WTC11 (cell line): ENCODE results near the gene METTL18. TPM values are rescaled to one million over a fixed set of nuclear protein-coding genes. Genes with fewer than 3 reads are reported as not detected.

Experiments used
- ATAC-seq: fragments of 200-7000 bp; cut with Tn5 transposase; 2 replicates; pipeline ENCODE4 v1.10.0; 2021; ENCODE audit warnings: mild to moderate bottlenecking, moderate library complexity
- Bru-seq: library from RNA; stranded (reverse); fragments of 400-500 nt; gene quantifications from one replicate; lab custom pipeline; 2021; lab: Mats Ljungman, UMichigan
- CTCF ChIA-PET: fragments of 300-600 bp; sonication (Branson Sonifier 250); formaldehyde crosslinking; loops from one replicate; lab custom pipeline; 2021; ENCODE audit warnings: antibody characterized with exemption; lab: Charles Lee
- POLR2A ChIA-PET: fragments of 350-600 bp; sonication (Branson Sonifier 250); formaldehyde crosslinking; loops from one replicate; lab custom pipeline; 2021; ENCODE audit warnings: antibody characterized with exemption; lab: Charles Lee
- DNase-seq: peaks from one replicate; pipeline ENCODE4 v3.0.0; 2021; ENCODE audit warnings: low spot score
- H3K27ac Mint-ChIP-seq: 2 replicates; pipeline ENCODE4 v1.8.0; 2021; ENCODE audit warnings: mixed read lengths
- H3K27me3 Mint-ChIP-seq: 2 replicates; pipeline ENCODE4 v1.8.0; 2021; ENCODE audit warnings: low read depth, mild to moderate bottlenecking, moderate library complexity, mixed read lengths
- H3K36me3 Mint-ChIP-seq: 2 replicates; pipeline ENCODE4 v1.8.0; 2021; ENCODE audit warnings: mixed read lengths
- H3K4me1 Mint-ChIP-seq: 2 replicates; pipeline ENCODE4 v1.8.0; 2022; ENCODE audit warnings: mixed read lengths
- H3K4me3 Mint-ChIP-seq: 2 replicates; pipeline ENCODE4 v1.8.0; 2021; ENCODE audit warnings: mild to moderate bottlenecking, moderate library complexity, mixed read lengths
- H3K9me3 Mint-ChIP-seq: 2 replicates; pipeline ENCODE4 v1.8.0; 2021; ENCODE audit warnings: mixed read lengths
- CREM ChIP-seq: sonication (generic); formaldehyde crosslinking; IDR thresholded peaks from 2 replicates; pipeline ENCODE4 v1.8.1; 2022; ENCODE audit warnings: mild to moderate bottlenecking, missing genetic modification reagents, moderate library complexity
- ETV6 ChIP-seq: sonication (generic); formaldehyde crosslinking; IDR thresholded peaks from 2 replicates; pipeline ENCODE4 v1.8.1; 2022; ENCODE audit warnings: mild to moderate bottlenecking, missing genetic modification reagents
- FOXK1 ChIP-seq: sonication (generic); formaldehyde crosslinking; IDR thresholded peaks from 2 replicates; pipeline ENCODE4 v1.8.0; 2022; ENCODE audit warnings: mild to moderate bottlenecking, moderate library complexity, missing genetic modification reagents
- GABPB1 ChIP-seq: sonication (generic); formaldehyde crosslinking; IDR thresholded peaks from 2 replicates; pipeline ENCODE4 v1.8.1; 2023; ENCODE audit warnings: mild to moderate bottlenecking, missing genetic modification reagents
- NFE2L1 ChIP-seq: sonication (generic); formaldehyde crosslinking; IDR thresholded peaks from 2 replicates; pipeline ENCODE4 v1.8.1; 2023; ENCODE audit warnings: missing genetic modification reagents
- NR2C2 ChIP-seq: sonication (generic); formaldehyde crosslinking; IDR thresholded peaks from 2 replicates; pipeline ENCODE4 v1.8.0; 2022; ENCODE audit warnings: mild to moderate bottlenecking, missing genetic modification reagents
- RELA ChIP-seq: sonication (generic); formaldehyde crosslinking; IDR thresholded peaks from 2 replicates; pipeline ENCODE4 v1.8.1; 2022; ENCODE audit warnings: missing genetic modification reagents, mild to moderate bottlenecking, borderline replicate concordance
- SOX15 ChIP-seq: fragments of 250-450 bp; sonication (Bioruptor Pico); IDR thresholded peaks from 2 replicates; pipeline ENCODE4 v1.9.0; 2021; ENCODE audit warnings: mild to moderate bottlenecking
- TEAD4 ChIP-seq: sonication (generic); formaldehyde crosslinking; IDR thresholded peaks from 2 replicates; pipeline ENCODE4 v1.8.0; 2022; ENCODE audit warnings: mild to moderate bottlenecking, missing genetic modification reagents
- TP53 ChIP-seq: sonication (generic); formaldehyde crosslinking; IDR thresholded peaks from 2 replicates; pipeline ENCODE4 v1.8.1; 2023; ENCODE audit warnings: mild to moderate bottlenecking, missing genetic modification reagents
- ZNF121 ChIP-seq: sonication (generic); formaldehyde crosslinking; IDR thresholded peaks from 2 replicates; pipeline ENCODE4 v1.8.0; 2023; ENCODE audit warnings: missing genetic modification reagents
- ZNF219 ChIP-seq: sonication (generic); formaldehyde crosslinking; IDR thresholded peaks from 2 replicates; pipeline ENCODE4 v1.8.0; 2023; ENCODE audit warnings: missing genetic modification reagents, mild to moderate bottlenecking, borderline replicate concordance
- ZNF416 ChIP-seq: fragments of 250-450 bp; sonication (Bioruptor Pico); IDR thresholded peaks from 2 replicates; pipeline ENCODE4 v1.9.0; 2021; ENCODE audit warnings: mild to moderate bottlenecking, inconsistent platforms
- long read RNA-seq, 3 experiments: library from RNA in 1 of 3; library from capped mRNA in 1 of 3; library from polyadenylated mRNA in 1 of 3; unstranded in 2 of 3; stranded (forward) in 1 of 3; transcript quantifications; one replicate each; pipeline ENCODE4 v2.0.0, GENCODE V29; 2021
- total RNA-seq: library from RNA; stranded (reverse); gene quantifications from 3 replicates; pipeline ENCODE4 v1.2.3, GENCODE V29; 2021
- TF ChIP-seq, protein P1 (sequence below): sonication (generic); formaldehyde crosslinking; IDR thresholded peaks from 2 replicates; pipeline ENCODE4 v1.8.1; 2023; ENCODE audit warnings: mild to moderate bottlenecking, moderate library complexity, missing genetic modification reagents
- TF ChIP-seq, protein P2 (sequence below): sonication (generic); formaldehyde crosslinking; IDR thresholded peaks from 2 replicates; pipeline ENCODE4 v1.8.0; 2022; ENCODE audit warnings: mild to moderate bottlenecking, missing genetic modification reagents
- TF ChIP-seq, protein P3 (sequence below): sonication (generic); formaldehyde crosslinking; IDR thresholded peaks from 2 replicates; pipeline ENCODE4 v1.8.1; 2022; ENCODE audit warnings: low read depth, mild to moderate bottlenecking, moderate library complexity, missing genetic modification reagents, borderline replicate concordance
- TF ChIP-seq, protein P4 (sequence below): sonication (generic); formaldehyde crosslinking; IDR thresholded peaks from 2 replicates; pipeline ENCODE4 v1.8.0; 2022; ENCODE audit warnings: mild to moderate bottlenecking, missing genetic modification reagents
- TF ChIP-seq, protein P5 (sequence below): sonication (generic); formaldehyde crosslinking; IDR thresholded peaks from 2 replicates; pipeline ENCODE4 v1.8.1; 2023; ENCODE audit warnings: mild to moderate bottlenecking, missing genetic modification reagents, moderate library complexity
- TF ChIP-seq, protein P6 (sequence below): sonication (generic); formaldehyde crosslinking; IDR thresholded peaks from 2 replicates; pipeline ENCODE4 v1.8.1; 2022; ENCODE audit warnings: missing genetic modification reagents, borderline replicate concordance

The METTL18 gene
- total RNA-seq (6.9 to 10.1 TPM (median 7.7 TPM) in 3 replicates), Bru-seq, nascent RNA (percentile 92 among the genes with signal in this experiment)
- long read RNA-seq, experiment 1, transcript METTL18-202 (2 exons, 1,521 nt) = major isoform, 35 of 46 reads
- long read RNA-seq, experiment 1, transcript METTL18-203 (2 exons, 850 nt) = minor isoform, 7 of 46 reads
- long read RNA-seq, experiment 1, partial matches to known transcripts = 0 of 46 reads
- long read RNA-seq, experiment 1, other reads (novel, unspliced or antisense) = 1 of 46 reads
- long read RNA-seq, experiment 2, transcript METTL18-202 (2 exons, 1,521 nt) = major isoform, 7 of 11 reads
- long read RNA-seq, experiment 2, partial matches to known transcripts = 0 of 11 reads
- long read RNA-seq, experiment 2, other reads (novel, unspliced or antisense) = 2 of 11 reads
- long read RNA-seq, experiment 3, transcript METTL18-203 (2 exons, 850 nt) = minor isoform, 7 of 49 reads
- long read RNA-seq, experiment 3, transcript METTL18-202 (2 exons, 1,521 nt) = major isoform, 38 of 49 reads
- long read RNA-seq, experiment 3, partial matches to known transcripts = 1 of 49 reads
- long read RNA-seq, experiment 3, other reads (novel, unspliced or antisense) = 1 of 49 reads

DNA sequence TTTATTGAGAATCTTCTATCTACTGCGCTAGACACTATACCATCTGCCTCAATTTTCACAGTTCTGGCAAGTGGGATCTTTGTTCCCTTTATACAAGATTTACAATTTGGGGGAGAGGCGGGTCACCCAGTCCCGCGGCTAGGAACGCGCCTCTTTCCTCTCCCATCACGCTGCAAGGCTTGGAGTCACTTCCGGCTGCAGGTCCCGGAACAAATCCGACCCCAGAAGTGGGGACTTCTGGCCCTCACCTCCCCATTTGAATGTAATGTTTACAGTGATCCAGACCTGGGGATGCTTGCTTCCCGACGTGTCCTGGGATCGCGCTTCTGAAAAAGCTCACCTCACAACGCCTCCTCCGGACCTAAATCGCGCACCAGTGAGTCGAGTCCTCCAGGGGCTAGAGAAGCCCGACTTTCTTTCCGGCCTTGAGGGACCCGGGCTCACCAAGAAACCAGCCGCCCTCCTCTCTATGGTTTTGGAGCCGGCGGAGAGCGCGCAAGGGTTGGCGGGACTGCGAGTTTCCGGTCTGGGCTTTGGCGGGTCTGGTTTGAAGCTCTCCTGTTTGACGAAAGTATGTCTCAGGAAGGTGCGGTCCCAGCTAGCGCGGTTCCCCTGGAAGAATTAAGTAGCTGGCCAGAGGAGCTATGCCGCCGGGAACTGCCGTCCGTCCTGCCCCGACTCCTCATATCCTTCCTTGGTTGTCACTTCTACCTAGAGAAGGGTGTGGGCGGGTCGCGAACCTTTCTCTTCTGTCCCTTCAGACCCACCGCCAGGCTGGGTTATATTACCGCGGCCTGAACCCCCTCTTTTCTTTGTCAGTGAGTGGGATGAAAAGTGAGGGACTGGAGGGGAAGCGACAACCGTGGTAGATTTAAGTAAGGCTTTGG, at the start of gene METTL18:
TSS of gene METTL18 (minus strand) at position 378 of the 887 bp plus-strand sequence. CDS start 1,212 bp downstream, outside the sequence.
- ChIA-PET POLR2A (interaction anchor here (0.8 to 1.3 kb wide), 2 partner anchors 98 to 216 kb away, joined by 3 to 8 read pairs; partner anchors contain the start of gene SCYL3), CTCF (interaction anchor here (0.6 to 1.5 kb wide), 4 partner anchors 10 to 209 kb away, joined by 3 to 4 read pairs (median 3); partner anchors contain the start of gene F5)
- peak within 1 kb of the TSS; percentile 97 for H3K4me3 Mint-ChIP-seq
- DNase-seq (peak; percentile 91), ATAC-seq (peak; percentile 98)
- no peaks in the 10 kb centered on the region for H3K27me3 Mint-ChIP-seq
- TF ChIP-seq CREM (CRISPR knock-in tag) = peak; percentile 85; the same call in 1 of the 2 replicates
- TF ChIP-seq GABPB1 (CRISPR knock-in tag) = peak; percentile 81
- TF ChIP-seq FOXK1 = peak; percentile 32; the same call in 1 of the 2 replicates
- TF ChIP-seq, protein P1, sequence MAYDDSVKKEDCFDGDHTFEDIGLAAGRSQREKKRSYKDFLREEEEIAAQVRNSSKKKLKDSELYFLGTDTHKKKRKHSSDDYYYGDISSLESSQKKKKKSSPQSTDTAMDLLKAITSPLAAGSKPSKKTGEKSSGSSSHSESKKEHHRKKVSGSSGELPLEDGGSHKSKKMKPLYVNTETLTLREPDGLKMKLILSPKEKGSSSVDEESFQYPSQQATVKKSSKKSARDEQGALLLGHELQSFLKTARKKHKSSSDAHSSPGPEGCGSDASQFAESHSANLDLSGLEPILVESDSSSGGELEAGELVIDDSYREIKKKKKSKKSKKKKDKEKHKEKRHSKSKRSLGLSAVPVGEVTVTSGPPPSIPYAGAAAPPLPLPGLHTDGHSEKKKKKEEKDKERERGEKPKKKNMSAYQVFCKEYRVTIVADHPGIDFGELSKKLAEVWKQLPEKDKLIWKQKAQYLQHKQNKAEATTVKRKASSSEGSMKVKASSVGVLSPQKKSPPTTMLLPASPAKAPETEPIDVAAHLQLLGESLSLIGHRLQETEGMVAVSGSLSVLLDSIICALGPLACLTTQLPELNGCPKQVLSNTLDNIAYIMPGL (CRISPR knock-in tag) = 0 out of 2 replicates have a peak, but pooled peaks have one; percentile 69
- 0 out of 2 replicates have a peak, but pooled peaks have one; percentile 44 for TF ChIP-seq RELA (CRISPR knock-in tag)
- 0 out of 2 replicates have a peak, but pooled peaks have one; percentile 11 for TF ChIP-seq ETV6
- peak; percentile 87 for TF ChIP-seq ZNF121 (CRISPR knock-in tag)
- TF ChIP-seq ZNF416 (CRISPR knock-in tag) = no peak
- TF ChIP-seq TP53 (CRISPR knock-in tag) = no peak
- TF ChIP-seq NFE2L1 (CRISPR knock-in tag) = peak; percentile 68; the same call in 1 of the 2 replicates
- H3K36me3 Mint-ChIP-seq = peaks cover 11% of the 10 kb centered on the region
- peak within 1 kb of the TSS; percentile 98 for H3K27ac Mint-ChIP-seq
- peaks cover 7% of the 10 kb centered on the region for H3K9me3 Mint-ChIP-seq
- peaks cover 26% of the 10 kb centered on the region for H3K4me1 Mint-ChIP-seq

DNA sequence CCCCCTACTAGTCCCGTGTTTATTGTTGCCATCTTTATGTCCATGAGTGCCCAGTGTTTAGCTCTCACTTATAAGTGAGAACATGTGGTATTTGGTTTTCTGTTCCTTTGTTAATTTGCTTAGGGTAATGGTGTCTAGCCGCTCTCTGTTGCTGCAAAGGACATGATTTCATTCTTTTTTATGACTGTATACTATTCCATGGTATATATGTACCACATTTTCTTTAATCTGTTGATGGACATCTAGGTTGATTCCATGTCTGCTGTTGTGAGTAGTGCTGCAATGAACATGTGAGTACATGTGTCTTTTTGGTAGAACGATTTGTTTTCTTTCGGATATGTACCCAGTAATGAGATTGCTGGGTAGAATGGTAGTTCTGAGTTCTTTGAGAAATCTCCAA, 44.2 kb upstream of the METTL18 start:
- ChIA-PET POLR2A (no interaction called here), CTCF (no interaction called here)
- no peak for TF ChIP-seq SOX15 (CRISPR knock-in tag)
- DNase-seq = no peak
- no peaks in the 10 kb centered on the region for H3K27me3 Mint-ChIP-seq
- H3K27ac Mint-ChIP-seq = no peak overlapping the region
- H3K4me3 Mint-ChIP-seq = no peak overlapping the region
- H3K9me3 Mint-ChIP-seq = peaks cover 13% of the 10 kb centered on the region
- ATAC-seq = no peak
- H3K36me3 Mint-ChIP-seq = peaks cover 42% of the 10 kb centered on the region
- H3K4me1 Mint-ChIP-seq = no peaks in the 10 kb centered on the region

DNA sequence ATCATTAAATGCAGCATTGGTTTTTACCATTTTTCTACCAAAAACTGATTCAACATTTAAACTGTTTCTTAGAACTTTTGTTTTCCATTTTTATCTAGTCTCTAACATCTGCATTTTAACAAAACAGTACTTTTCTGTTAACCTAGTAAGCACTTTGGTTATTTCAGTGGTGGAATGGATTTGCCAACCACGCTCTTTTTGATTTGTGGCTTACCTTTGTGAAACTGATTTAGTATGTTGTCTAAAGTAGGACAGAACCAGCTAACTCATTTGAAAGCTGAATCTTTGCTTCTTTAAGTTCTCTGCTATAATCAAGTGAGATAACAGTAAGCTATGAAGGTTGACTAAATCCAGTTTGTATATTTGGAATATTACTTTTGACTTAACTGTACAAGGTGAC, 41.5 kb upstream of the METTL18 start:
- H3K27me3 Mint-ChIP-seq = no peaks in the 10 kb centered on the region
- no peak overlapping the region for H3K4me3 Mint-ChIP-seq
- POLR2A ChIA-PET = no interaction called here
- peaks cover 57% of the 10 kb centered on the region for H3K36me3 Mint-ChIP-seq
- ATAC-seq = no peak
- peaks cover 13% of the 10 kb centered on the region for H3K9me3 Mint-ChIP-seq
- no peak overlapping the region for H3K27ac Mint-ChIP-seq
- H3K4me1 Mint-ChIP-seq = no peaks in the 10 kb centered on the region
- no peak for DNase-seq
- CTCF ChIA-PET = no interaction called here
- TF ChIP-seq, protein P2, sequence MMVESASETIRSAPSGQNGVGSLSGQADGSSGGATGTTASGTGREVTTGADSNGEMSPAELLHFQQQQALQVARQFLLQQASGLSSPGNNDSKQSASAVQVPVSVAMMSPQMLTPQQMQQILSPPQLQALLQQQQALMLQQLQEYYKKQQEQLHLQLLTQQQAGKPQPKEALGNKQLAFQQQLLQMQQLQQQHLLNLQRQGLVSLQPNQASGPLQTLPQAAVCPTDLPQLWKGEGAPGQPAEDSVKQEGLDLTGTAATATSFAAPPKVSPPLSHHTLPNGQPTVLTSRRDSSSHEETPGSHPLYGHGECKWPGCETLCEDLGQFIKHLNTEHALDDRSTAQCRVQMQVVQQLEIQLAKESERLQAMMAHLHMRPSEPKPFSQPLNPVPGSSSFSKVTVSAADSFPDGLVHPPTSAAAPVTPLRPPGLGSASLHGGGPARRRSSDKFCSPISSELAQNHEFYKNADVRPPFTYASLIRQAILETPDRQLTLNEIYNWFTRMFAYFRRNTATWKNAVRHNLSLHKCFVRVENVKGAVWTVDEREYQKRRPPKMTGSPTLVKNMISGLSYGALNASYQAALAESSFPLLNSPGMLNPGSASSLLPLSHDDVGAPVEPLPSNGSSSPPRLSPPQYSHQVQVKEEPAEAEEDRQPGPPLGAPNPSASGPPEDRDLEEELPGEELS (CRISPR knock-in tag) = no peak
- TF ChIP-seq, protein P3, sequence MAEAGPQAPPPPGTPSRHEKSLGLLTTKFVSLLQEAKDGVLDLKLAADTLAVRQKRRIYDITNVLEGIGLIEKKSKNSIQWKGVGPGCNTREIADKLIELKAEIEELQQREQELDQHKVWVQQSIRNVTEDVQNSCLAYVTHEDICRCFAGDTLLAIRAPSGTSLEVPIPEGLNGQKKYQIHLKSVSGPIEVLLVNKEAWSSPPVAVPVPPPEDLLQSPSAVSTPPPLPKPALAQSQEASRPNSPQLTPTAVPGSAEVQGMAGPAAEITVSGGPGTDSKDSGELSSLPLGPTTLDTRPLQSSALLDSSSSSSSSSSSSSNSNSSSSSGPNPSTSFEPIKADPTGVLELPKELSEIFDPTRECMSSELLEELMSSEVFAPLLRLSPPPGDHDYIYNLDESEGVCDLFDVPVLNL = no peak
- TF ChIP-seq RELA (CRISPR knock-in tag) = no peak
- TF ChIP-seq ZNF121 (CRISPR knock-in tag) = no peak
- TF ChIP-seq TEAD4 (CRISPR knock-in tag) = no peak
- TF ChIP-seq ZNF219 (CRISPR knock-in tag) = no peak
- TF ChIP-seq NR2C2 (CRISPR knock-in tag) = no peak
- TF ChIP-seq, protein P4, sequence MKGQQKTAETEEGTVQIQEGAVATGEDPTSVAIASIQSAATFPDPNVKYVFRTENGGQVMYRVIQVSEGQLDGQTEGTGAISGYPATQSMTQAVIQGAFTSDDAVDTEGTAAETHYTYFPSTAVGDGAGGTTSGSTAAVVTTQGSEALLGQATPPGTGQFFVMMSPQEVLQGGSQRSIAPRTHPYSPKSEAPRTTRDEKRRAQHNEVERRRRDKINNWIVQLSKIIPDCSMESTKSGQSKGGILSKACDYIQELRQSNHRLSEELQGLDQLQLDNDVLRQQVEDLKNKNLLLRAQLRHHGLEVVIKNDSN (CRISPR knock-in tag) = no peak
- TF ChIP-seq, protein P5, sequence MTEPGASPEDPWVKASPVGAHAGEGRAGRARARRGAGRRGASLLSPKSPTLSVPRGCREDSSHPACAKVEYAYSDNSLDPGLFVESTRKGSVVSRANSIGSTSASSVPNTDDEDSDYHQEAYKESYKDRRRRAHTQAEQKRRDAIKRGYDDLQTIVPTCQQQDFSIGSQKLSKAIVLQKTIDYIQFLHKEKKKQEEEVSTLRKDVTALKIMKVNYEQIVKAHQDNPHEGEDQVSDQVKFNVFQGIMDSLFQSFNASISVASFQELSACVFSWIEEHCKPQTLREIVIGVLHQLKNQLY = no peak
- TF ChIP-seq, protein P6, sequence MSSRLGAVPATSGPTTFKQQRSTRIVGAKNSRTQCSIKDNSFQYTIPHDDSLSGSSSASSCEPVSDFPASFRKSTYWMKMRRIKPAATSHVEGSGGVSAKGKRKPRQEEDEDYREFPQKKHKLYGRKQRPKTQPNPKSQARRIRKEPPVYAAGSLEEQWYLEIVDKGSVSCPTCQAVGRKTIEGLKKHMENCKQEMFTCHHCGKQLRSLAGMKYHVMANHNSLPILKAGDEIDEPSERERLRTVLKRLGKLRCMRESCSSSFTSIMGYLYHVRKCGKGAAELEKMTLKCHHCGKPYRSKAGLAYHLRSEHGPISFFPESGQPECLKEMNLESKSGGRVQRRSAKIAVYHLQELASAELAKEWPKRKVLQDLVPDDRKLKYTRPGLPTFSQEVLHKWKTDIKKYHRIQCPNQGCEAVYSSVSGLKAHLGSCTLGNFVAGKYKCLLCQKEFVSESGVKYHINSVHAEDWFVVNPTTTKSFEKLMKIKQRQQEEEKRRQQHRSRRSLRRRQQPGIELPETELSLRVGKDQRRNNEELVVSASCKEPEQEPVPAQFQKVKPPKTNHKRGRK (CRISPR knock-in tag) = no peak
